NCI-H2227 (cell line): ENCODE results near the gene PGAP3.
A peak's percentile ranks its signal among the peaks of the same experiment; 100 is the strongest.

Experiments
- DNase-seq: peaks from one replicate; lab custom pipeline; 2025; ENCODE audit not compliant: unreplicated experiment; lab: John Stamatoyannopoulos, UW

Gene PGAP3

GRCh38 chr17:39639566-39640458, 48.0 kb downstream of the PGAP3 start:
- no peak for DNase-seq

GRCh38 chr17:39639043-39639442, 48.8 kb downstream of the PGAP3 start:
- DNase-seq = no peak

- DNase-seq = no peak
These were observed 49.5 kb downstream of the PGAP3 start for GRCh38 chr17:39638317-39638716.

- DNase-seq = peak; percentile 93
These were observed 50.7 kb downstream of the PGAP3 start, which contains the start of gene STARD3 for GRCh38 chr17:39636927-39637736. STARD3 (plus strand) TSS chr17:39637144; CDS start chr17:39653532, 16,388 bp downstream.

- no peak for DNase-seq
These were observed 51.3 kb downstream of the PGAP3 start for GRCh38 chr17:39636587-39636926.

- DNase-seq = no peak
These were observed 52.2 kb downstream of the PGAP3 start for GRCh38 chr17:39635614-39636176.

- DNase-seq = peak; percentile 61
These were observed 53.4 kb downstream of the PGAP3 start for GRCh38 chr17:39634384-39634871.

- no peak for DNase-seq
These were observed 54.2 kb downstream of the PGAP3 start for GRCh38 chr17:39633570-39634183.

- no peak for DNase-seq
These were observed 55.5 kb downstream of the PGAP3 start for GRCh38 chr17:39632153-39632941.

- no peak for DNase-seq
These were observed 56.5 kb downstream of the PGAP3 start for GRCh38 chr17:39631403-39631802.

- no peak for DNase-seq
These were observed 58.0 kb downstream of the PGAP3 start for GRCh38 chr17:39629898-39630297.

GRCh38 chr17:39629494-39629880, 58.4 kb downstream of the PGAP3 start:
- DNase-seq = no peak

GRCh38 chr17:39628655-39629493, 59.0 kb downstream of the PGAP3 start:
- DNase-seq = no peak

- DNase-seq = peak; percentile 23
These were observed 59.9 kb downstream of the PGAP3 start for GRCh38 chr17:39627712-39628516.

GRCh38 chr17:39627047-39627711, 60.7 kb downstream of the PGAP3 start:
- no peak for DNase-seq

- DNase-seq = peak; percentile 31
These were observed 61.4 kb downstream of the PGAP3 start, which contains the start of gene PPP1R1B for GRCh38 chr17:39626171-39627046. PPP1R1B (plus strand) TSS chr17:39626952; CDS start chr17:39627393, 441 bp downstream.

- DNase-seq = no peak
These were observed 62.6 kb downstream of the PGAP3 start for GRCh38 chr17:39625198-39625785.
